NOMO-1 treated with DMSO at 0.1 percent for 48 hours (cell line): ENCODE results near the gene STYXL1.

ENCODE experiments used
- DNase-seq: peaks from one replicate; lab custom pipeline; 2025; ENCODE audit not compliant: unreplicated experiment; lab: John Stamatoyannopoulos, UW

STYXL1 gene

DNA sequence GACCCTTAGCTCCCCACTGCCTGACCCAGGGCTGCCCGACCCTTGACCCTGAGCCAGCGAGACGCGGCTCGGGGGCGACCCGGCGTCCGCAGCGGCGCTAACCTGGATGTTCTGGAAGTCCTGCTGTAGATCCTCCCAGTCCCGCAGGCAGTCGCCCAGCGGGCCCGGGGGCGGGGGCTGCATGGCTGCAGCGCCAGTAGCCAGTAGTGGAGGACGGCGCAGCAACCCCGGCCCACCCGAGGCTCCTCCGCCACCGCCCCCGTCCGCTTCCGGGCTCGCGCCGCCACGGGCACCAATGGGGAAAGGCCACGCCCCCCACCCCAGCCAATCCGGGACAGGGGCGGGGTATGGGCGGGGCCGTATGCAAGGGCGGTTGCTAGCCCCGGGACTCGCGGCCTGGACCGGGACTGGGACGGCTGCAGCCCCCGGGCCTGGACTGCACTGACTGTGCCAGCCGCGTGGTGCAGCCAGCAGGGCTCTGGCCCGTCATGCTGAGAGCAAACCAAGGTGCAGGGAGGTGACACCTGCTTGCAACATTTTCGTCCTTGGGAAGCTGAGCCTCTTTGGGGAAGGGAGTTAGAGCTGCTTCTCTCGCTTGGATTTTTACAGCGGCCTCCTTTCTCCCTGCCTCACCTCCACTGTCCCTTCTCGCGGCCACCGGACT is 53.3 kb downstream of the STYXL1 start, which contains the start of gene TMEM120A:
TMEM120A (minus strand) TSS at position 208 of the 664 bp plus-strand sequence; CDS start at position 183, 25 bp downstream.
- DNase-seq, result peak; percentile 99

DNA sequence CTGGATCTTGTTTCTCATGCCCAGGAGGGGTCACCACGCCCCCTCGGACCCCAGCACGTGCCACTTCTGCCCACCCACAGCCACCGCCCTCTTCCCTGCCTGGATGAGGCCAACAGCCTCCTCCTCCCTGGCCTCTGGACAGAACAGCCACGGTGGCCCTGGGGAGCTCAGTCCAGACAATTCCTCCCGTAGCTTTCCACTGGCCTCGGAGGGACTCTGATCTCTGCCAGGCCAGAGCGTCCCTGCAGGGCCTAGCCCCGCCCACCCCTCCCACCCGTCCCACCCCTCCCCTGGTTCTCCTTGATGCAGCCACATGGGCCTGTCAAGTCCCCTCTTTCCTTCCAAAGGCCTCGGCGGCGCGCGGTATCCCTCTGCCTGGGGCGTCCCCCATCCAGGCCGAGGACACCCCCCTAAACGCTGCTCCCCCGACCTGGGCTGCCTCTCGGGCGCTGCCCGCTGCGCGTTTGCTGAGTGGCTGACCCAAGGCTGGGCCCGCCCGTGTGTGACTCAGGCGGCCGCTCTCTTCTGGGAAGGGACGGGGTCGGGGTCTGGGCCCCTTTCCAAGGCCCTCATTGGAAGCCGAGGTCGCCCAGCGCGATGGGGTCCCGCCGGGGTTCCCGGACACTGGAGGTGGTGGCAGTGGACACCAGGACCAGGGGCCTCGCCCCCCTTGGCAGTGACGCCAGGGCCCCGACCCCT is 54.0 kb downstream of the STYXL1 start:
- DNase-seq, result no peak

DNA sequence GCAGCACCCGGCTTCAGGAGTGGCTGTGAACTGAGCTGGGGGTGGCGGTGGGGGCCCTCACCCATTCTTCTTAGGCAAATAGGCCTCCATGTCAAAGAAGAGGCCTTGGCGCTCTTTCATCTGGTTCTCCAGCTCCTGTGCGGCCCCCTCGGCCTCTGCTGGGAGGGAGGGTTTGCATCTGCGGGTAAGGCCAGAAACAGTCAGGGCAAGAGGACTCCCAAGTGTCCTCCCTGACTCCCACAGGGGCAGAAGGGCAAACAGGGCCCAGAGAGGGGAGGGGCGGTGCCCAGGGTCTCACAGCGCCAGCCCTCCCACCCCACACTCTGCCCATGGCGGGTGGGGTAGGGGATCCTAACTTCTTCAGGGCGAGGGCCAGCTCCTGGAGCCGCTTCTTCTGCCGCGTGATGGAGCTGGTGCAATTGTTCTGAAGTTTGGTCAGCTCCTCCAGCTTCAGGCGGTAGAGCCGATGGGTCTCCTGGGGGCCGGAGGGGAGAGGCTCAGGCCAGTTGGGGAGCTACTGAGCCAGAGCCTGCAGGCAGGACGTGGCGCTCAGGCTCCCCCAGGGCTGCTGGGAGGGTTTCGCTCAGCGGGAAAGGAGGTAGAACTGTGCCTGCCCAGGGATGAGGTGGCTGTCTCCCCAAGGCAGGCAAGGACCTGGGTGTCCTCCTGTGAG is 55.6 kb downstream of the STYXL1 start:
- no peak for DNase-seq

DNA sequence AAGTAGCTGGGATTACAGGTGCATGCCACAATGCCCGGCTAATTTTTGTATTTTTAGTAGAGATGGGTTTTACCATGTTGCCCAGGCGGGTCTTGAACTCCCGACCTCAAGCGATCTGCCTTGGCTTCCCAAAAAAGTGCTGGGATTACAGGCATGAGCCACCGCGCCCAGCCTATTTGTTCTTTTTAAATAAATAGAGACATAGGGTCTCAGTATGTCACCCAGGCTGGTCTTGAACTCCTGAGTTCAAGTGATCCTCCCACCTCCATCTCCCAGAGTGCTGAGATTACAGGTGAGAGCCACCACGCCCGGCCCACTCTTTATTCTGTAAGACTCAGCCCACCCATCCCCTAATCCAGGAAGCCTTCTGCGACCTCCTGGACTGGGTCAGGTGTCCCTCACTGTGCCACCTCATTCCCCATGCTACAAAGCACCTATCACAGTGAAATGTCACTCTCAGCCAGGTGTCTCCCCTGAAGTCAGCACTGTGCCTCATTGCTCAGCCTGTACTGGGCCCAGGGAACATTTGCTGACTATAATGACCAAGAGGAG is 56.2 kb downstream of the STYXL1 start:
- DNase-seq, result no peak

DNA sequence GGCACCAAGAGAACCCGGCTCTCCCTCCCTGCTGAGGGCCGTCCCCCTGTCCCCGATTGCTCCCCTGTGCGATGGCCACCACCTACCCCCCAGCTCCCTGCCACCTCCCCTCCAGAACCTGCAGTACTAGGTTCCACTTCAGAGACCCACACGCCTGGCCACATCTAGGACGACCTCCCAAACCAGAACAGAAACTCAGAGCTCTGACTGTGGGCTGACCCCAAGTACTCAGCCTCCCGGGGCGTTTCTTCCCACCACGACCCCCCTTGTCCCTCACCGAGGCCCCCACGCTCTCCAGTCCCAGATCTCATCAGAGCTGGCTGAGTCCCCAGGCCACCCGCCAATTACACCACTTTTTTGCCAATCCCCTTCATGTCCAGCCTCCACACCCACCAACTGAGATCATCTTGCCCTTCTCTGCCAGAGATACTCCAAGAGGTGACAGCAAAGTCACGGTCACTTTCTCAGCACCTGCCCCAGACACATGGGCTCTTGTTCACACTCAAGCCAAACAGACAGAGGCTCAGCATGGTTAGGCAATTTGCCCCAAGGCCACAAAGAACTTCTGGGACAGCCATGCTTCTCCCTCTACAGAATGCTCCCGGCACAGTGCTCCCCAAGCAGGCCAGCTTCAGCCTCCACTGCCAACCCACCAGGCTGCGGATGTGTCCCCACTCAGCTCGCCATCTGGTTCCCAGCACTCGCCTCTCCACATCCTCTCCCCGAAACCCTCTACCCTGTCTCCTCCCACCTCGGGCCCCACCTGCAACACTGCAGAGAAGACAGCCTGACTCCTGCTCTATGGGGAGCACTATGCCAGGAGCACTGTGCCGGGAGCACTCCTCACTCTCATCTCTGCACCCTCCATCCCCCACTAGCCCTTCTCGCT is 58.1 kb downstream of the STYXL1 start:
- no peak for DNase-seq

DNA sequence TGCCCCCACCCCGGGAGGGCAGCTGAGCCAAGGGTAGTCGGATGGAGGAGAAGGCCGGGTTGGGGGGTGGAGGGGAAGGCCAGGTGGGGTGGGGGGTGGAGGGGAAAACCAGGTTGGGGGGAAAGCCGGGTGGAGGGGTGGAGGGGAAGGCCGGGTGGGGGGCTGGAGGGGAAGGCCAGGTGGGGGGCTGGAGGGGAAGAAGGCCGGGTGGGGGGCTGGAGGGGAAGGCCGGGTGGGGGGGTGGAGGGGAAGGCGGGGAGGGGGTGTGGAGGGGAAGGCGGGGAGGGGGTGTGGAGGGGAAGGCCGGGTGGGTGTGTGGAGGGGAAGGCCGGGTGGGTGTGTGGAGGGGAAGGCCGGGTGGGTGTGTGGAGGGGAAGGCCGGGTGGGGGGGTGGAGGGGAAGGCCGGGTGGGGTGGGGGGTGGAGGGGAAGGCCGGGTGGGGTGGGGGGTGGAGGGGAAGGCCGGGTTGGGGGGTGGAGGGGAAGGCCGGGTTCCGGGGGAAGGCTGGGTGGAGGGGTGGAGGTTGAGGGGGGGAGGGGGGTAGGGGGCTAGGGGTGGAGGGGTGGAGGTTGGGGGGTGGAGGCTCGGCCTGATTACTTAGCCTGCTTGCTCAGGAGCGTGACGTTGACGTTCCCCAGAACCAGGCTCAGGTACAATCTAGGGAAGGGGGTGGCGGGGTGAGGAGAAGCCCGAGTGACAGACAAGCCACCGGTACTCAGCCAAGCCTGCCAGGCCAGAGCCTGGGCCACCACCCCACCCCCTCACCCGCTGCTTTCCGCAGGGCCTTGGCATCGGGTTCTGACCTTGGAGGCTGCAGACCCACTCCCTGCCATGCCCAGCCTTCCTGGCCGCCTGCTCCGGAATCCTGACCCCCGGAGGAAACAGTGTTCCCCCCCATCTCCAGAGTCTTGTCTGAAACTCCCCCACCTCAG is 59.0 kb downstream of the STYXL1 start:
- DNase-seq, result no peak

DNA sequence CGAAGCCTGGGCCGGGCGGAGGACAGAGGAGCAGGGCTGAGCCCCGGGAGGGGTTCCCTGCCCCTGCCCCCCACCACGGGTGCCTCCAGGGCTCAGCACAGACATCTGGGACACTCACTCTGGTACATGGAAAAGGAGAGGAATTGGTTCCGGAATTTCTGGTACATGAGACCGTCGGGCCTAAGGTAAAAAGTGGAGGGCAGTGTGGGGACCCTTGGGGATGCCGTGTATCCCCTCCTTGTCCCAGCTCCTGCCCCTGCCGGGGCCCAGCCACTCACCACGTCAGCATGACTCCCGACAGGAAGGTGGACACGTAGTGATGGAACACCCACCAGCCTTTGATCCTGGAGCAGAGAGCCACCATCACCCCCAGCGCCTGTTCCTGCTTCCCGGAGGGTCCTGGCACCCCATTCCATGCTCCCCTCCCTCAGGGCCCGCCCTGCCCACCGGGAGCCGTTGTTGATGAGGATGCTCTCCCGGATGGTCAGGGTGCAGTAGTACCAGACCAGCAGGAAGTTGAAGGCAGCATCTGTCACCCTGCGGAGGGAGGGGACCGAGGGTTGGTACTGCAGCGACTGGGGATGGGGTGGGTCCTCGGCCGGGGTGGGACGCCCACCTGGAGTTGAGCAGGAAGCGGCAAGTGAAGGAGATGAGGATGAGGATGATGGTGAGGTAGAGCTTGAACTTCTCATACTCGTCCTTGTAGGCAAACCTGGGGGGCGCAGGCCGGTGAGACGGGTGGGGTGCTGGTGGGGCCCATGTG is 59.8 kb downstream of the STYXL1 start:
- no peak for DNase-seq

DNA sequence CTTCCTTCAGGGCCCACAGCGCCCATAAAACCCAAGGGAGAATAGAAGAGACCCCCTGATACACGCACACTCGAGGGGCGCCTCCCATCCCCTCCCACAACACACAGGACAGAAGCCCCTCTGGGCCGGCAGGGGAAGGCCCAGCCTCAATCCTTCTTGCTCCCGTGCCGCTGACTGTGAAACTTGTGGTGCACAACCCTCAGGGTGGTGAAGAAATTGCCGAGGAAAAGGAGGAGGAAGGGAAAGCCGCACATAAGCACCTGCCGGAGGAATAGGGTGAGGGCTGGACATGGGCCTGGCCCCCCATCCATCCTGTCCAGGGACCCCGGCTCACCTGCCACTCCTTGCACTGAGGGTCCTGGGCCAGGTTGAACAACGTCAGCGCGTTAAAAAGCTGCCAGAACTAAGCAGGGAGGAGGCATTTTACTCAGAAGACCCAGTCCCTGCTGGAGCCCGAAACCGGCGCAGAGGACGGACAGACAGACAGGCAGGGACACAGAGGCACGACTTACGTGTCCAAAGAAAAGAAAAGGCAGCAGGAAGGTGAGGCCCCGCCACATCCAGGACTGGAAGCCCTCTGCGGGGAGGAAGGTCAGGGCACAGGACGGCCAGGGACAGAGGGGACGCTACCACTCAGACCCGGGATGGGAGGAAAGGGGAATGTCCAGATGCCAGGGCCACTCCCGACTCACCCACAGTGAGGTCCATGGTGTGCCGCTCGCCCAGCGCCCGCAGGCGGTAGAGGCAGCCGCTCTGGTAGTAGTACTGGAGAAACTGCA is 60.6 kb downstream of the STYXL1 start:
- no peak for DNase-seq

DNA sequence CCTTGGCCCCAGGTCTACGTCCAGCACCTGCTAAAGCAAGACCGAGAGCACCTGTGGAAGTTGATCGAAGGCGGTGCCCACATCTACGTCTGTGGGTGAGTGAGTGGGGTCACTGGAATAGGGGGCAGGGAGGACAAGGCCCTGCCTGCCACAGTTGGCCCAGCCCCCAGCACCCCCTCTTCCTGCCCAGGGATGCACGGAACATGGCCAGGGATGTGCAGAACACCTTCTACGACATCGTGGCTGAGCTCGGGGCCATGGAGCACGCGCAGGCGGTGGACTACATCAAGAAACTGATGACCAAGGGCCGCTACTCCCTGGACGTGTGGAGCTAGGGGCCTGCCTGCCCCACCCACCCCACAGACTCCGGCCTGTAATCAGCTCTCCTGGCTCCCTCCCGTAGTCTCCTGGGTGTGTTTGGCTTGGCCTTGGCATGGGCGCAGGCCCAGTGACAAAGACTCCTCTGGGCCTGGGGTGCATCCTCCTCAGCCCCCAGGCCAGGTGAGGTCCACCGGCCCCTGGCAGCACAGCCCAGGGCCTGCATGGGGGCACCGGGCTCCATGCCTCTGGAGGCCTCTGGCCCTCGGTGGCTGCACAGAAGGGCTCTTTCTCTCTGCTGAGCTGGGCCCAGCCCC is 61.5 kb downstream of the STYXL1 start:
- no peak for DNase-seq

DNA sequence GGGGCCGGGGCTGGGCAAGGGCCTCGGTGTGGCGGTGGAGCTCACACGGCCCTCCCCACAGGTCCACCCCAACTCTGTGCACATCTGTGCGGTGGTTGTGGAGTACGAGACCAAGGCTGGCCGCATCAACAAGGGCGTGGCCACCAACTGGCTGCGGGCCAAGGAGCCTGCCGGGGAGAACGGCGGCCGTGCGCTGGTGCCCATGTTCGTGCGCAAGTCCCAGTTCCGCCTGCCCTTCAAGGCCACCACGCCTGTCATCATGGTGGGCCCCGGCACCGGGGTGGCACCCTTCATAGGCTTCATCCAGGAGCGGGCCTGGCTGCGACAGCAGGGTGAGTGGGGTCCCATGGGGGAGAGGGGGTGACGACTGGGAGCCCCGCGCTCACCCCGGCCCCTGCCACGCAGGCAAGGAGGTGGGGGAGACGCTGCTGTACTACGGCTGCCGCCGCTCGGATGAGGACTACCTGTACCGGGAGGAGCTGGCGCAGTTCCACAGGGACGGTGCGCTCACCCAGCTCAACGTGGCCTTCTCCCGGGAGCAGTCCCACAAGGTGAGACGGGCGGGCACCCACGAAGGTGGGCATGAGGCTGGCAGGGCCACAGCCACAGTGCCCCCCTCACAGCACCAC is 62.2 kb downstream of the STYXL1 start:
- no peak for DNase-seq

DNA sequence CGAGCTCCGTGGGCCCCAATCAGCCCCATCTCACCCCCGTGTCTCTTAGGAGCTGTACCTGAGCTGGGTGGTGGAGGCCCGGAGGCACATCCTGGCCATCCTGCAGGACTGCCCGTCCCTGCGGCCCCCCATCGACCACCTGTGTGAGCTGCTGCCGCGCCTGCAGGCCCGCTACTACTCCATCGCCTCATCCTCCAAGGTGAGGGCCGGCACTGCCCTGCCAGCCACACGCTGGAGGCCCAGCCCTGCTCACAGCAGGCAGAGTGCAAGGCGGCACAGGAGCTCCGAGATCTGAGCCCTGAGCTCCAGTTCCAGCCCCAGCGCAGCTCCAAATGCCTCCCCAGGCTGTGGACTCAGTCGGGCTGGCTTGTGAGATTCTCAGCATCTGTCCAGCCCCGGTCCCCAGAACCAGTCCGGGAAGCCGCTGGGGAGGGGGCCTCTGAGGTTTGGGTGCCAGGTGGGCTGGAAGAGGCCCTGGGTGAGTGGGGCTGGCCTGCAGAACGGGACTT is 62.7 kb downstream of the STYXL1 start:
- no peak for DNase-seq

DNA sequence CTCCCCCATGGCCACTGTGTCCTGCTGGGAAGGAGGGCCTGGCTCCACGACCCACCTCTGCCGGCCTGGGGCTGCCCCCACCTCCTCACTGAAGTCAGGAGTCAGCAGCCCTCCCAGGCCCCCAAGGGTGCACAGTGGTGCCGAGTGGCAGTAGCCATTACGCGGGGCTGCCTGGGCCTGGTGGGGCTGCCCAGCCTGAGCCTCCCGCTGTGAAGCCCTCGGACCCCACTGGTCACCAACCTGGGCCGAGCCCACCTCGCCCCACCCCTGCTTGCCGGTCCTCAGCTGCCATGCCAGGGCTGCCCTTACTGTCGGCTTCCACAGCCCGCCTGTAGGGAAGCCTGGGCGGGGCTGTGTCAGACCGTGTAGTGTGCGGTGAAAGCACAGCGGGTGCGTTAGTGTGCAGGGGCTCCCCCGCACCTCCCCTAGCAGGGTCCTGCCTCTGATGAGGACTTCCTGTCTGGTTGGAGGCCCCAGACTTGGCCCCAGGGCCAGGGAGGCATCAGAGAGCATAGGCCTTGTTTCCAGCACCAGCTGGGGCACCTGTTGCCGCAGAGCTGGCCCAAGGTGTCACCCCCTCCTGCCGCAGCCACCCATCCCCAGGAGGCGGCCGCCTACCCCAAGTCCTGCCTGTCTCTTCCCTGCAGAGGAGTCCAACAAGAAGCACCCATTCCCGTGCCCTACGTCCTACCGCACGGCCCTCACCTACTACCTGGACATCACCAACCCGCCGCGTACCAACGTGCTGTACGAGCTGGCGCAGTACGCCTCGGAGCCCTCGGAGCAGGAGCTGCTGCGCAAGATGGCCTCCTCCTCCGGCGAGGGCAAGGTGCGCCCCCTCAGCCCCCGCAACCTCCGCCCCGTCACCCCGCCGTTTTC is 63.4 kb downstream of the STYXL1 start:
- no peak for DNase-seq

DNA sequence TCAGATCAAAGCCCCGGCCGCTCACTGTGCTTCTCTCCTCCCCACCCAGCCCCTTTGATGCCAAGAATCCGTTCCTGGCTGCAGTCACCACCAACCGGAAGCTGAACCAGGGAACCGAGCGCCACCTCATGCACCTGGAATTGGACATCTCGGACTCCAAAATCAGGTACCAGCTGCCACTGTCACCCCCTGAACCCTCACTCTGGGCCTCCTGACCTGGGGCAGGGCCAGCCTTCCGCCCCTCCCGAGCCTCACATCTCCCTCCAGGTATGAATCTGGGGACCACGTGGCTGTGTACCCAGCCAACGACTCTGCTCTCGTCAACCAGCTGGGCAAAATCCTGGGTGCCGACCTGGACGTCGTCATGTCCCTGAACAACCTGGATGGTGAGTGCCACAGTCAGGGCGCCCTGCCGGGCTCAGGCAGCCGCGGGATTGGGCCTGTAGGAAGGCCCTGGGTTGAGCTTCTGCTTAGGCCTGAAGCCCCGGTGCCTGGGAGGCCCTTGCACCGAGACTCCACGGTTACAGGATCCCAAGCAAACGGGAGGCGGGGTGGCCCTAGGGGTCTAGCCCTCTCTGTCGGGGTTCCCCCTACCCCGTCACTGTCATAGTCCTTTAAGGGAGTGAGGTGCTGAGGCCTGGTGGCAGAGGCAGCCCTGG is 64.2 kb downstream of the STYXL1 start:
- no peak for DNase-seq

DNA sequence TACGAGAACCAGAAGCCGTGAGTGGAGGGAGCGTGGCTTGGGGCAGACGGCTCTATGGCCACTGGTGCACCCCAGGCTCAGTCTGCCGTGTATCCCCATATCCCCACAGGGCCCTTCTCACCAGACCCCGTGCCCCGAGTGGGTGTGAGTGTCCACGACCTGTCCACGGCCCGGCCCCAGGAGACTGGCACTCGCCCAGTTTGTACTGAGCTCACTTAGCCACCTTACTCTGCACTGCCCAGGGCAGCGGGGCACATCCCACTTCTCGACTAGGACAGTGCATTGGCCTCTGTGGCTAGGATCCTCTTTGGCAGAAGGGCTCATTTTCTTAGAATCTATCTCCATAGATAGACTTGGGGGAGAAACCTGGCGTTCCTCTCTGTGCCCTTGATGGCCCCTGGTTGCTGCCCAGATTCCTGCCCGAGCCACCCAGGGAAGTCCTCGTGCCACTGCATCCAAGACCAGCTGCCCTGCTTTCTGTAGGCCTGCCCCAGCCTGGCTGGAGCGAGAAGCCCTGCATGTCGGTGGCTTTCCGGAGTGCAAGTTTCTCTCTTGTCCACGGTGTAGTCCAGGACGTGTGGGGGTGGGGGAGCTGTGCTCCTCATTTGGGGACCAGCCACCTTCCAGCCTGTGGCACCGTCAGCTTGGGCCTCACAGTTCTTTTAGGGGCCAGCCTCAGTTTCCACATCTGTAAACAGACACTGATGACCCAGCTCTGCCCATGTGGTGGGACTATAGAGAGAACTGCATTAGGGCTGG is 65.3 kb downstream of the STYXL1 start:
- no peak for DNase-seq
